ENCODE data around the gene TMEM41A.

The TMEM41A gene

DNA sequence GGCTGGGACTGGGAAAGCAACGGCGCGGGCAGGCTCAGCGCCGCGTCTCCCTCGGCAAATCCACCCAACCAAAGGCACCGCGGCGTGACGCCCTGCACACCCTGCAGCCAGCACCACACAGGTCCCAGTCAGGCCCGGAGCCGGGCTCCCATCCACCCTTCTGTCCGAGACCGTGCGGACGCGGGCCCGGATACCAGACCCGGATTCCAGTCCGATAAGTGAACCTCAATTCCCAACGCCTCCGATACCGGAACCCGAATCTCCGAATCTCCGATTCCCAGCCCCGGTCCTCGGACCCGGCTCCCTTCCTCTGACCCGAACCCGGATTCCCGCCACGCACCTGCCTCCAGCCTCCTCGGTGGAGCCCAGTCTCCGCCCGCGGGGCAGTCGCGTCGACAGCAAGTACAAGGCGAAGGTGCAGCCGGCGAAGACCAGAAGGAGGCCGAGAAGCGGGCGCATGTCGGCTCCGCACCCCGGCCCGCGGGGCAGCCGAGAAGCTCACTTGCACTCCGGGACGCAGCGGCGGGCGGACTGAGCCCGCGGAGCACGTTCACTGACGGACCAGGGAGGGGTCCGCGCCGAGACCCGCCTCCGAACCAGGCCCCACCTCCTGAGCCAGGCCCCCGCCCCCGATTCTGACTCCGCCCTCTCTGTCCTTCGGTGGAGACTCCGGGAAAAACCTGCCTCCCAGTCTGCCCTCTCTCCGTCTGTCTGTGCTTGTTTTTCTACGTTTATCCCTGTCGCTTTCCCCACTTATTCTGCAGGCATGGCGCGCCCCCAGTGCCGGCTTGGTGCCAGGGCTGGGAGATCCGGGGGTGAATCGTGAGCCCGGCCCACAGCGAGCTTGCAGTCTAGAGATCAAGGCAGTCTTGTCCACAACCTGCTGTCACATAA lies at the start of gene TMEM41A:
TMEM41A (minus strand) TSS at position 533 of the 894 bp plus-strand sequence; CDS start at position 459, 74 bp downstream.
- peak; percentile 97 for DNase-seq (ENCODE audit: low read depth)
- H3K27me3 ChIP-seq (replicated peaks; ENCODE audit: control insufficient read depth, insufficient read depth, low read length) = no peaks in the 10 kb centered on the region
- peak within 1 kb of the TSS; percentile 96 for H3K9ac ChIP-seq (ENCODE audit: low read length)
- H3K36me3 ChIP-seq (ENCODE audit: control insufficient read depth, insufficient read depth, low read length, severe bottlenecking) = peaks cover 31% of the 10 kb centered on the region
- H3K4me1 ChIP-seq (ENCODE audit: control insufficient read depth, insufficient read depth, low read length) = peaks cover 14% of the 10 kb centered on the region
- H3K4me3 ChIP-seq (ENCODE audit: low read length) = peak within 1 kb of the TSS; percentile 96
- H3K9me3 ChIP-seq (ENCODE audit: control insufficient read depth, low read length) = no peaks in the 10 kb centered on the region

DNA sequence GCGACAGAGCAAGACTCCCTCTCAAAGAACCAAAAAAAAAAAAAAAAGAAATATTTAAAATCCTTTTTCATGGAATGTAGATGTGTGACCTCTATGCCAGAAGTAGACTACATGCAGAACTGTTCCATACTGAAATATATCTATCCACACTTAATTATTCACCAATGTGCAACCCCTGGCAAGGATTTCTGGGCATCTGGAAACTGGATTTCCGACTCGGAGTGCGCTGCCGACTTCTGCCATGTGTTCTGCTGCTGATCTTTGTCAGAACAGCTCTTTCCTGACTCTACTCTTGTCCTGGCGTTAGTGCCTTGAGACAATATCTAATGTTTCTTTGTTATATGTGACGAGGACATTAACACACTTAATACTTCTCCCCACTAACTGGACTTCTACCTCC lies 41.9 kb upstream of the TMEM41A start:
- Histone ChIP-seq H3K36me3 (ENCODE audit: control insufficient read depth, insufficient read depth, low read length, severe bottlenecking) (no peaks in the 10 kb centered on the region), H3K4me3 (ENCODE audit: low read length) (no peak overlapping the region), H3K9me3 (ENCODE audit: control insufficient read depth, low read length) (no peaks in the 10 kb centered on the region), H3K9ac (ENCODE audit: low read length) (no peak overlapping the region), H3K27me3 (replicated peaks; ENCODE audit: control insufficient read depth, insufficient read depth, low read length) (peaks cover 3% of the 10 kb centered on the region), H3K4me1 (ENCODE audit: control insufficient read depth, insufficient read depth, low read length) (peaks cover 9% of the 10 kb centered on the region)
- DNase-seq (ENCODE audit: low read depth) = no peak

DNA sequence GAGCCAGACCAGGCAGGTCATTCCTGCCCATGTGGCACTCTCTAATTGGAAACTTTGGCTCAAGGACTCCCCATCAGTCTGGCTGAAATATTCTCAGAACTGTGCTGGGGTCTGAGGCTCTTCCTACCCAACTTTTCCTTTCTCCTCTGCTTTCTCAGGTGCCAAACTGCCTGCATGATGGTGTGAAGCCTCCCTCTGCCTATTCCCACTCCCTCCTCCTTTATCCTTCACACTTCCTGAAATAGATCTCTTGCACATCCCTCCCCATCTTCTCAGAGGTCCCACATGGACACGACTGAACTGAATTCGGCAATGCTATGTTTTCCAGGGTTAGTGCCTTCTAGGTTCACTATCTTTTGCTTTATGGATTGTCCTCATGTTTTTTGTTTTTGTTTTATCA lies 41.1 kb upstream of the TMEM41A start:
- Histone ChIP-seq H3K4me1 (ENCODE audit: control insufficient read depth, insufficient read depth, low read length) (peaks cover 9% of the 10 kb centered on the region), H3K9ac (ENCODE audit: low read length) (no peak overlapping the region), H3K9me3 (ENCODE audit: control insufficient read depth, low read length) (no peaks in the 10 kb centered on the region), H3K36me3 (ENCODE audit: control insufficient read depth, insufficient read depth, low read length, severe bottlenecking) (no peaks in the 10 kb centered on the region), H3K4me3 (ENCODE audit: low read length) (no peak overlapping the region), H3K27me3 (replicated peaks; ENCODE audit: control insufficient read depth, insufficient read depth, low read length) (peaks cover 3% of the 10 kb centered on the region)
- no peak for DNase-seq (ENCODE audit: low read depth)

DNA sequence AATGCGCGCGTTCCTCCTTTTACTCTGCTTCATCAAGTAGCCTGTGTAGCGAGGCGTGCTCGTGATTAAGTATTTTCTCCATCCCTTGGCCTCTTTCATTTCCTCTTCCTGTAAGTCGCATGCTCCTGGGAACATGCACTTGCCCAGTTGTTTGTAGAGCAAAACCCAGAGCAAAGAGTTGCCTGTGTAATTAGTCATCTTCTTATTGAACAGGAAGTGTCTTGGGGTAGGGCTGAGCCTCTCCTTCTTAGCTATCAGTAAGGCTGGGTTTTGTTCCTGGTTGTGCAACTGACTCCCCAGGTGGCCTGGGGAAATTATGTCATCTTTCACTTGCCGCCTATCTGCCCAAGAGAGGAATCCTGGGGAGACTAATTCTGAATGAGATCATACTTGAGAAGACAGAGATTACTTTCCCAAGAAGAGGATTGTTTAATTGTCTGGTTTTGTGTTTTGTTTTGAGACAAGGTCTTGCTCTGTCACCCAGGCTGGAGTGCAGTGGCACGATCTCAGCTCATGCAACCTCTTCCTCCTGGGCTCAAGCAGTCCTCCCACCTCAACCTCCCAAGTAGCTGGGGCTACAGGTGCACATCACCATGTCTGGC lies 38.6 kb upstream of the TMEM41A start:
- peaks cover 3% of the 10 kb centered on the region for H3K27me3 ChIP-seq (replicated peaks; ENCODE audit: control insufficient read depth, insufficient read depth, low read length)
- no peak overlapping the region for H3K9ac ChIP-seq (ENCODE audit: low read length)
- no peaks in the 10 kb centered on the region for H3K9me3 ChIP-seq (ENCODE audit: control insufficient read depth, low read length)
- peaks cover 9% of the 10 kb centered on the region for H3K4me1 ChIP-seq (ENCODE audit: control insufficient read depth, insufficient read depth, low read length)
- peak; percentile 35 for DNase-seq (ENCODE audit: low read depth)
- no peaks in the 10 kb centered on the region for H3K36me3 ChIP-seq (ENCODE audit: control insufficient read depth, insufficient read depth, low read length, severe bottlenecking)
- H3K4me3 ChIP-seq (ENCODE audit: low read length) = no peak overlapping the region

DNA sequence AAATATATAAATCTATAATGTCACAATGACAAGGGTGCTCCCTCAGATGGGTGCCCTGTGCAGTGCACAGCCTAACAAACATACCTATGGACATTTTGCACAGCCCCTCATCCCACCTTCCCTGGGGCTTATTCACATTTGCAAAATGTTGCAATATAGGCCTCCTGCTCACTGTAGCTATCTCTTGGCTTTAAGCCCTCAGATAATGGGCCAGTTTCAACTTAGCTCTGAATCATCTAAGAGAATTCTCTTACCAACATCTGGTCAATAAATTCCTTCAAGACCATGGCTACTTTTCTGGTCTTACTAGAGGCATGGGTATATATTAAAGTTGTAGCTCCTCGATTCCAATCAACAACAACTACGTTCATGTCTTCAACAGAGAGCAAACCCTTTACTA lies 35.7 kb upstream of the TMEM41A start:
- Histone ChIP-seq H3K9me3 (ENCODE audit: control insufficient read depth, low read length) (no peaks in the 10 kb centered on the region), H3K27me3 (replicated peaks; ENCODE audit: control insufficient read depth, insufficient read depth, low read length) (no peaks in the 10 kb centered on the region), H3K9ac (ENCODE audit: low read length) (no peak overlapping the region), H3K36me3 (ENCODE audit: control insufficient read depth, insufficient read depth, low read length, severe bottlenecking) (no peaks in the 10 kb centered on the region), H3K4me3 (ENCODE audit: low read length) (no peak overlapping the region), H3K4me1 (ENCODE audit: control insufficient read depth, insufficient read depth, low read length) (peaks cover 9% of the 10 kb centered on the region)
- DNase-seq (ENCODE audit: low read depth) = no peak

DNA sequence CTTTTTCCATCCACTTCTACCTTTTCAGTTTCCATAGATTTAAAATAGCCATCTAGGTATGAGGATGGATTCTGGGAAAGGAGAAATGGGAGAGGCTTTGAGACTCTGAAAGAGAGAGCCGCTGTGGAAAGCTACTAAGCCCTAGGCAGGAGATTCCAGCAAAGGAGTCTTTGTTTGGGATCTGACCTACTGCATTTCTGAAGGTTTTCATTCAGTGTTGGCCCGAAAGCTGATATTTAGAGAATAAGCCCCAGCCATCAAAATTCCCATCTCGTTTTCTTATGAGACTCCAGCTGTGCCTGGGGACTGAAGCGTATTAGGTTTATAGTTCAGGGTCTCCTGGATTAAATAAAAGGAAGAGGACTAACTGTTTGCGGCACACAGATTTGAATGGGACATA lies 34.1 kb upstream of the TMEM41A start:
- no peak overlapping the region for H3K9ac ChIP-seq (ENCODE audit: low read length)
- H3K36me3 ChIP-seq (ENCODE audit: control insufficient read depth, insufficient read depth, low read length, severe bottlenecking) = no peaks in the 10 kb centered on the region
- no peaks in the 10 kb centered on the region for H3K9me3 ChIP-seq (ENCODE audit: control insufficient read depth, low read length)
- DNase-seq (ENCODE audit: low read depth) = no peak
- H3K4me3 ChIP-seq (ENCODE audit: low read length) = no peak overlapping the region
- H3K4me1 ChIP-seq (ENCODE audit: control insufficient read depth, insufficient read depth, low read length) = peaks cover 9% of the 10 kb centered on the region
- H3K27me3 ChIP-seq (replicated peaks; ENCODE audit: control insufficient read depth, insufficient read depth, low read length) = peaks cover 3% of the 10 kb centered on the region

DNA sequence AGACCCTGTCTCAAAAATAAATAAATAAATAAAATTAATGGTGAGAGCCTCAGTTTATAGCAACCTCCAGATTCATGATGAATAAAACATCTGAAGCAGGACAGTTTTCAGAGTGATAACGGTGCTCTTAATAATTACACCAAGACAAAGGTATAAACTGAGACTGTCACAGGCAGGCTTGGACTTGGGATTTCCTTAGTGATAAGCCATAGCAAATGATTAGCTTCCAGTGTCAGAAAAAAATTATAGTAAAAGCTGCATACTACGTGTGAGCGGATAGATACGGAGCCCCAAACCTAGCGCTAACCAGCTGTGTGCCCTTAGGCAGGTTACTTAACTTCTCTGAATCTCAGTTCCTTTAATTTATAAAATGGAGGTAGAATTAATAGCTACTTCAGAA lies 32.0 kb upstream of the TMEM41A start:
- no peaks in the 10 kb centered on the region for H3K9me3 ChIP-seq (ENCODE audit: control insufficient read depth, low read length)
- H3K36me3 ChIP-seq (ENCODE audit: control insufficient read depth, insufficient read depth, low read length, severe bottlenecking) = no peaks in the 10 kb centered on the region

DNA sequence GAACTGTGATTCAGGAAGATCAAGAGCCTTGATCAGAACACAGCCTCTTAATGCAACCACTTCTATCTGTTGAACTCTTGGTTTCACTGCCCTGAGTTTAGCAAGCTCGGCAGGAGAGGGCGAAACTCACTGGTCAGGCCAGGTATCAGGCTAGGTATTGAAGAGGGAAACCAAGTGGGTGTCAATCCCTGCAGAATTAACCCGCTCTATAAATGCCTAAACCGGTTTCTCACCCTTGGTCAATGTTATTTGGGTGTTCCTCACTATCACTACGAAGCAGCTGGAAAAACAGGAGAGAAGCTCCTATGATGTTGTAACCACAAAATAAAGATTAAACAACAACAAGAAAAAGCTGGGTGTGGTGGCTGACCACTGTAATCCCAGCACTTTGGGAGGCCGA lies 29.7 kb upstream of the TMEM41A start:
- no peaks in the 10 kb centered on the region for H3K4me1 ChIP-seq (ENCODE audit: control insufficient read depth, insufficient read depth, low read length)
- H3K36me3 ChIP-seq (ENCODE audit: control insufficient read depth, insufficient read depth, low read length, severe bottlenecking) = no peaks in the 10 kb centered on the region
- no peaks in the 10 kb centered on the region for H3K9me3 ChIP-seq (ENCODE audit: control insufficient read depth, low read length)
- DNase-seq (ENCODE audit: low read depth) = no peak
- peaks cover 3% of the 10 kb centered on the region for H3K27me3 ChIP-seq (replicated peaks; ENCODE audit: control insufficient read depth, insufficient read depth, low read length)
- H3K4me3 ChIP-seq (ENCODE audit: low read length) = no peak overlapping the region
- H3K9ac ChIP-seq (ENCODE audit: low read length) = no peak overlapping the region

More for the DNA sequence above, 32.0 kb upstream of the TMEM41A start:
- H3K9ac ChIP-seq (ENCODE audit: low read length) = no peak overlapping the region
- H3K4me3 ChIP-seq (ENCODE audit: low read length) = no peak overlapping the region
- peaks cover 3% of the 10 kb centered on the region for H3K27me3 ChIP-seq (replicated peaks; ENCODE audit: control insufficient read depth, insufficient read depth, low read length)
- DNase-seq (ENCODE audit: low read depth) = no peak
- H3K4me1 ChIP-seq (ENCODE audit: control insufficient read depth, insufficient read depth, low read length) = no peaks in the 10 kb centered on the region

DNA sequence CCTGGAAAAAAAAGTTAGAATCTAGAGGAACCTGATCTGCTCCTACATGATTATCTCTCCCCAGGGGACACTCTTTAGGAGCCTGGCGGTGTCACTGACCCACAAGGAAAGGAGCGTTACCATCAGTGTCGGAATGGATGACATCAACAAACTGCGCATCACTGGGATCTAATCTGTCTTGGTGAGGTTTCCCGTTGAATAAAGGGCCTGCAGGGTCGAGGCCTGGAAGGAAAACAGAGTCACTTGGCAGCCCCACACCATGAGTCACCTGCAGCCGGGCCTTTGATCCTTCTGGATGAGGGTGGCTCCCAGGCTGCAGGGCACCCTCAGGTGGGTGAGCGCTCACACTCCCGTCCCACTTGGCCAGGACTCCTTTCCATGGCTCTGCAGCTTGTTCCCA lies 28.5 kb upstream of the TMEM41A start:
- Histone ChIP-seq H3K36me3 (ENCODE audit: control insufficient read depth, insufficient read depth, low read length, severe bottlenecking) (no peaks in the 10 kb centered on the region), H3K27me3 (replicated peaks; ENCODE audit: control insufficient read depth, insufficient read depth, low read length) (peaks cover 3% of the 10 kb centered on the region), H3K4me3 (ENCODE audit: low read length) (no peak overlapping the region), H3K9me3 (ENCODE audit: control insufficient read depth, low read length) (no peaks in the 10 kb centered on the region), H3K4me1 (ENCODE audit: control insufficient read depth, insufficient read depth, low read length) (no peaks in the 10 kb centered on the region), H3K9ac (ENCODE audit: low read length) (no peak overlapping the region)
- DNase-seq (ENCODE audit: low read depth) = no peak

DNA sequence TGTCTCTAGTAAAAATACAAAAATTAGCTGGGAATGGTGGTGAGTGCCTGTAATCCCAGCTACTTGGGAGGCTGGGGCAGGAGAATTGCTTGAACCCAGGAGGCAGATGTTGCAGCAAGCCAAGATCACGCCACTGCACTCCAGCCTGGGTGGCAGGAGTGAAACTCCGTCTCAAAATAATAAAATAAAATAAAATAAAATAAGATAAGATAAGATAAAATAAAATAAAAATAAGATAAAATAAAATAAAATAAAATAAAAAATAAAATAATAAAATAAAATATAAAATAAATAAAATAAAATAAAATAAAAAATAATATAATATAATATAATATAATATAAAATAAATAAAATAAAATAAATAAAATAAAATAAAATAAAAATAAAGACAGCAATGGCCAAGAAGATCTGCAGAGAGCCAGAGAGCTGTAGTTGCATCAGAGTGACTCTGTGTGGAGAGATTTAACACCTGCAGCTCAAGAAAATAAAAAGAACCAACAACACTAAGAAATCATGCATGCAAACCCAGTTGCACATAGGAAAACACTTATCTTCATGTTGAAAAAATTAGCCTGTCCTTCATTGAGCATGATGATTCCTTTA lies 27.6 kb upstream of the TMEM41A start:
- Histone ChIP-seq H3K4me3 (ENCODE audit: low read length) (no peak overlapping the region), H3K9me3 (ENCODE audit: control insufficient read depth, low read length) (no peaks in the 10 kb centered on the region), H3K27me3 (replicated peaks; ENCODE audit: control insufficient read depth, insufficient read depth, low read length) (peaks cover 3% of the 10 kb centered on the region), H3K9ac (ENCODE audit: low read length) (no peak overlapping the region), H3K36me3 (ENCODE audit: control insufficient read depth, insufficient read depth, low read length, severe bottlenecking) (no peaks in the 10 kb centered on the region), H3K4me1 (ENCODE audit: control insufficient read depth, insufficient read depth, low read length) (no peaks in the 10 kb centered on the region)
- no peak for DNase-seq (ENCODE audit: low read depth)

DNA sequence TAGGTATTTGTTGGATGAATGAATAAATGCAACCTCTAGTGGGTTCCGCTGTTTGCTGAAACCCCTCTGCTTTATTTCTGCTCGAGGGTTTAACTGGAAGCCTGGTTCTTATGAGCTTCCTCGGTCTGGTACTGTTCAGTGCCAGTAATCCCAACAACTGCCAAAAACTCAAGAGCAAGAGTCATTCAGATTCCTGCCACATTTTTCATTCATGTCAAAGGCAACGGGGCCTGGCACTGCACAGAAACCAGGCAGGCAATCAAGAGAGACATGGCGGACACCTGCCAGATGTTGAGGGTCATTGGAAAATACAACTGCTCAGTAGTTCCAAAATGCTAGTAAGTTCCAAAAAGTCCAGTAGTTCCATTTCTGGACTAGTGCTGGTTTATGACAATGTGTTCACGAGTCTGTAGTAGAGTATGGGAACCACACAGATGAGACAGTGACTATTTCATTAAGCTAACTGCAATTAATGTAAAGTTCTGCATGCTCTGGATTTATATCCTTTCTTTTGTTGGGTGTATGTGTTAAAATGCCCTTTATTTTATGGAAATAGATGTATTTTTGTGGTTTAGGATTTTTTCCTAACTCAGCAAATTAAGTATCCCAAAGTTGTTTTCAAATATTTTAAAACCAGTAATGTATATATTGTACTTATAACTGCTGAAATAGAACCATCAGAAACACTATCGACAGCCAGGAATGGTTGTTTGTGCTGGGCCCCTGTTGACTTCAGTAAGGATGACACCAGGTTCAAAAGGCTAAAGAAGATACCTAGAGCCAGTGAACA lies 22.7 kb upstream of the TMEM41A start:
- Histone ChIP-seq H3K27me3 (replicated peaks; ENCODE audit: control insufficient read depth, insufficient read depth, low read length) (peaks cover 12% of the 10 kb centered on the region), H3K9me3 (ENCODE audit: control insufficient read depth, low read length) (no peaks in the 10 kb centered on the region), H3K4me1 (ENCODE audit: control insufficient read depth, insufficient read depth, low read length) (no peaks in the 10 kb centered on the region), H3K36me3 (ENCODE audit: control insufficient read depth, insufficient read depth, low read length, severe bottlenecking) (no peaks in the 10 kb centered on the region), H3K9ac (ENCODE audit: low read length) (no peak overlapping the region), H3K4me3 (ENCODE audit: low read length) (no peak overlapping the region)
- DNase-seq (ENCODE audit: low read depth) = no peak

Data from adipocyte (in vitro differentiated cells).